ENCODE data around the gene CASZ1. TPM values are rescaled to one million over a fixed set of nuclear protein-coding genes. Genes with fewer than 3 reads are reported as not detected.
A peak's percentile ranks its signal among the peaks of the same experiment; 100 is the strongest.

Gene CASZ1
- total and polyA plus RNA-seq, 9 of the 15 experiments (the other 6 are each of a cell fraction or from before 2014, with no cell fraction given), result 0.01 to 4.0 (median 0.76) TPM; not detected in 1

- Histone ChIP-seq H3K79me2 (ENCODE audit: control insufficient read depth, insufficient read depth, low read length) (no peaks in the 10 kb centered on the region), H3K36me3 (ENCODE audit: control insufficient read depth, insufficient read depth, low read length) (no peaks in the 10 kb centered on the region), H4K20me1 (replicated peaks; ENCODE audit: control insufficient read depth, insufficient read depth, low read length) (no peaks in the 10 kb centered on the region; the same call in 1 of the 2 replicates), H3K9me3 (replicated peaks; ENCODE audit: control insufficient read depth, insufficient read depth, low read depth, low read length) (no peaks in the 10 kb centered on the region), H3K27me3 (ENCODE audit: control insufficient read depth in 2 of 2, insufficient read depth in 2 of 2, low read length in 2 of 2) (peaks cover 7 to 8% of the 10 kb centered on the region in 2 experiments; a peak in 4 of 5 replicates), H3K4me1 (replicated peaks in 1 of 2; ENCODE audit: control insufficient read depth in 2 of 2, insufficient read depth in 2 of 2, low read length in 2 of 2) (peaks cover 3 to 55% of the 10 kb centered on the region in 2 experiments; a peak in 3 of 5 replicates), H3K9ac (ENCODE audit: insufficient read depth in 1 of 2, low read depth in 2 of 2, low read length in 2 of 2) (0 out of 4 replicates have a peak overlapping the region, but pooled peaks of 1 of the 2 experiments have one; percentile 21), H3K4me3 (no peak overlapping the region), H3K9me1 (ENCODE audit: control insufficient read depth, insufficient read depth, low read length) (no peaks in the 10 kb centered on the region), H3K4me2 (ENCODE audit: insufficient read depth, low read length) (no peak overlapping the region), H2AFZ (ENCODE audit: low read depth, low read length) (no peak overlapping the region), H3K27ac (ENCODE audit: extremely low read depth, low read depth, low read length) (no peak overlapping the region)
- BruUV-seq (replicated peaks), result no TSS peak
- WGBS (ENCODE audit: insufficient coverage, low coverage, missing lambda C conversion rate), result 72% methylated on average over 14 of the region's 17 CpGs
- intact Hi-C loops (cut with micrococcal nuclease), result loop anchor here (10.0 kb wide), 1 partner anchor 174 kb away; no protein-coding TSS in a partner anchor
- DNase-seq (ENCODE audit: extremely low read depth in 1 of 4, low spot score in 3 of 4) (no peak), ATAC-seq (no peak), FAIRE-seq (no peak)
- in situ Hi-C loops (cut with MboI), result no loop called here
- ChIA-PET CTCF (ENCODE audit: low intra/inter-chr PET ratio) (interaction anchor here (0.7 kb wide), 1 partner anchor 354 kb away, joined by 3 read pairs; no protein-coding TSS in a partner anchor), POLR2A (interaction anchor here (1.6 kb wide), 1 partner anchor 14 kb away, joined by 3 read pairs; no protein-coding TSS in a partner anchor)
- TF ChIP-seq ZNF445 (CRISPR knock-in tag; IDR thresholded peaks at IDR 0.05; ENCODE audit: low read depth) (no peak), RHOXF2B (CRISPR knock-in tag; conservative IDR thresholded peaks at IDR 0.05) (no peak), CBFA2T2 (conservative IDR thresholded peaks at IDR 0.05) (no peak), IRF9 (tag; IDR thresholded peaks at IDR 0.05) (no peak), TBL1XR1 (IDR thresholded peaks at IDR 0.05; ENCODE audit: low read length in 2 of 2) (no peak), ARHGAP35 (IDR thresholded peaks at IDR 0.05; ENCODE audit: partially characterized antibody) (no peak), ATF4 (CRISPR knock-in tag; IDR thresholded peaks at IDR 0.05) (no peak), SMAD3 (CRISPR knock-in tag; conservative IDR thresholded peaks at IDR 0.05) (no peak), ZNF551 (CRISPR knock-in tag; IDR thresholded peaks at IDR 0.05) (no peak), NFE2L1 (tag; IDR thresholded peaks at IDR 0.05; ENCODE audit: borderline replicate concordance, low read depth) (no peak), HNRNPK (IDR thresholded peaks at IDR 0.05; ENCODE audit: low read depth, low read length, poor library complexity, severe bottlenecking) (no peak), MAFK (IDR thresholded peaks at IDR 0.05; ENCODE audit: low read length) (peak; percentile 67), CSDE1 (IDR thresholded peaks at IDR 0.05) (no peak), VEZF1 (CRISPR knock-in tag; IDR thresholded peaks at IDR 0.05) (0 out of 2 replicates have a peak, but pooled peaks have one; percentile 6), ZNF165 (CRISPR knock-in tag; IDR thresholded peaks at IDR 0.05; ENCODE audit: borderline replicate concordance) (no peak), RBM17 (IDR thresholded peaks at IDR 0.05; ENCODE audit: borderline replicate concordance, low read depth, low read length) (no peak), ATF1 (CRISPR knock-in tag; IDR thresholded peaks at IDR 0.05) (no peak), ATF1 (tag; IDR thresholded peaks at IDR 0.05) (no peak), E2F1 (CRISPR knock-in tag; IDR thresholded peaks at IDR 0.05) (no peak)
These were observed 105.2 kb downstream of the CASZ1 start for GRCh38 chr1:10691075-10691739.
